Measurements from ENCODE around the gene S100A1.

S100A1 gene

GRCh38 chr1:153659656-153660055 is 31.4 kb downstream of the S100A1 start:
- Histone ChIP-seq H3K4me1 (ENCODE audit: control insufficient read depth, insufficient read depth, low read depth, low read length) (peaks cover 6% of the 10 kb centered on the region), H2BK15ac (ENCODE audit: low read depth, poor library complexity, severe bottlenecking) (no peak overlapping the region), H3K4me3 (ENCODE audit: insufficient read depth in 1 of 2, low read depth in 1 of 2, low read length in 2 of 2) (peak overlapping the region in 1 of 2 experiments; percentile 98), H2BK12ac (ENCODE audit: low read length in 2 of 2) (no peak overlapping the region), H3K27ac (ENCODE audit: low read length, poor library complexity, severe bottlenecking) (no peak overlapping the region), H3K36me3 (ENCODE audit: control insufficient read depth in 1 of 2, insufficient read depth in 2 of 2, low read depth in 1 of 2, low read length in 2 of 2) (peaks cover 24 to 45% of the 10 kb centered on the region in 2 experiments), H2BK5ac (ENCODE audit: low read depth, low read length, poor library complexity, severe bottlenecking) (no peak overlapping the region), H3K79me1 (replicated peaks; ENCODE audit: low read length, poor library complexity, severe bottlenecking) (peaks cover 4% of the 10 kb centered on the region), H3K23ac (ENCODE audit: low read length in 2 of 2) (no peak overlapping the region), H2AFZ (ENCODE audit: low read depth, low read length) (no peak overlapping the region), H3K18ac (ENCODE audit: low read depth in 1 of 2, low read length in 2 of 2) (no peak overlapping the region), H4K91ac (ENCODE audit: low read length) (no peak overlapping the region), H3K4me2 (ENCODE audit: low read length, poor library complexity, severe bottlenecking) (peak overlapping the region; percentile 57), H3K4ac (ENCODE audit: low read depth in 1 of 2, low read length in 2 of 2) (no peak overlapping the region), H3K27me3 (ENCODE audit: control insufficient read depth in 1 of 2, insufficient read depth in 1 of 2, low read length in 2 of 2) (no peaks in the 10 kb centered on the region), H4K8ac (ENCODE audit: low read length) (no peak overlapping the region), H3K14ac (ENCODE audit: low read length in 2 of 2) (no peak overlapping the region), H3K9ac (ENCODE audit: low read length) (peak overlapping the region; percentile 95), H3K9me3 (ENCODE audit: control insufficient read depth, low read length) (no peaks in the 10 kb centered on the region), H2AK5ac (ENCODE audit: low read length, severe bottlenecking) (no peak overlapping the region), H2BK120ac (ENCODE audit: low read depth, low read length) (no peak overlapping the region)
- WGBS = 95% methylated on average over 9 of the region's 9 CpGs
- DNase-seq = no peak

- Histone ChIP-seq H2BK15ac (ENCODE audit: low read depth, poor library complexity, severe bottlenecking) (no peak overlapping the region), H3K4me2 (ENCODE audit: low read length, poor library complexity, severe bottlenecking) (no peak overlapping the region), H2BK120ac (ENCODE audit: low read depth, low read length) (no peak overlapping the region), H3K4me3 (ENCODE audit: insufficient read depth in 1 of 2, low read depth in 1 of 2, low read length in 2 of 2) (no peak overlapping the region), H3K23ac (ENCODE audit: low read length in 2 of 2) (no peak overlapping the region), H2BK5ac (ENCODE audit: low read depth, low read length, poor library complexity, severe bottlenecking) (no peak overlapping the region), H3K27ac (ENCODE audit: low read length, poor library complexity, severe bottlenecking) (peak overlapping the region; percentile 52), H4K91ac (ENCODE audit: low read length) (no peak overlapping the region), H3K14ac (ENCODE audit: low read length in 2 of 2) (no peak overlapping the region), H2AK5ac (ENCODE audit: low read length, severe bottlenecking) (peak overlapping the region; percentile 60), H3K9ac (ENCODE audit: low read length) (peak overlapping the region; percentile 30), H4K8ac (ENCODE audit: low read length) (no peak overlapping the region), H3K79me1 (replicated peaks; ENCODE audit: low read length, poor library complexity, severe bottlenecking) (peaks cover 7% of the 10 kb centered on the region), H3K18ac (ENCODE audit: low read depth in 1 of 2, low read length in 2 of 2) (no peak overlapping the region), H3K27me3 (ENCODE audit: control insufficient read depth in 1 of 2, insufficient read depth in 1 of 2, low read length in 2 of 2) (no peaks in the 10 kb centered on the region), H3K4me1 (ENCODE audit: control insufficient read depth, insufficient read depth, low read depth, low read length) (peaks cover 6% of the 10 kb centered on the region), H2AFZ (ENCODE audit: low read depth, low read length) (no peak overlapping the region), H2BK12ac (ENCODE audit: low read length in 2 of 2) (no peak overlapping the region), H3K9me3 (ENCODE audit: control insufficient read depth, low read length) (no peaks in the 10 kb centered on the region), H3K4ac (ENCODE audit: low read depth in 1 of 2, low read length in 2 of 2) (no peak overlapping the region), H3K36me3 (ENCODE audit: control insufficient read depth in 1 of 2, insufficient read depth in 2 of 2, low read depth in 1 of 2, low read length in 2 of 2) (peaks cover 29 to 61% of the 10 kb centered on the region in 2 experiments)
- peak; percentile 14 for DNase-seq
- WGBS = 78% methylated on average over 8 of the region's 9 CpGs
Observed at GRCh38 chr1:153661111-153661708, 33.0 kb downstream of the S100A1 start.

GRCh38 chr1:153662269-153662668 is 34.0 kb downstream of the S100A1 start:
- Histone ChIP-seq H3K36me3 (ENCODE audit: control insufficient read depth in 1 of 2, insufficient read depth in 2 of 2, low read depth in 1 of 2, low read length in 2 of 2) (peaks cover 40 to 71% of the 10 kb centered on the region in 2 experiments), H2BK5ac (ENCODE audit: low read depth, low read length, poor library complexity, severe bottlenecking) (no peak overlapping the region), H3K79me1 (replicated peaks; ENCODE audit: low read length, poor library complexity, severe bottlenecking) (peaks cover 14% of the 10 kb centered on the region), H2AFZ (ENCODE audit: low read depth, low read length) (no peak overlapping the region), H3K18ac (ENCODE audit: low read depth in 1 of 2, low read length in 2 of 2) (no peak overlapping the region), H2AK5ac (ENCODE audit: low read length, severe bottlenecking) (no peak overlapping the region), H3K27ac (ENCODE audit: low read length, poor library complexity, severe bottlenecking) (no peak overlapping the region), H3K4me2 (ENCODE audit: low read length, poor library complexity, severe bottlenecking) (no peak overlapping the region), H2BK120ac (ENCODE audit: low read depth, low read length) (no peak overlapping the region), H2BK12ac (ENCODE audit: low read length in 2 of 2) (no peak overlapping the region), H3K4ac (ENCODE audit: low read depth in 1 of 2, low read length in 2 of 2) (no peak overlapping the region), H2BK15ac (ENCODE audit: low read depth, poor library complexity, severe bottlenecking) (no peak overlapping the region), H3K14ac (ENCODE audit: low read length in 2 of 2) (no peak overlapping the region), H3K9ac (ENCODE audit: low read length) (peak overlapping the region; percentile 61), H3K27me3 (ENCODE audit: control insufficient read depth in 1 of 2, insufficient read depth in 1 of 2, low read length in 2 of 2) (no peaks in the 10 kb centered on the region), H3K9me3 (ENCODE audit: control insufficient read depth, low read length) (no peaks in the 10 kb centered on the region), H3K4me1 (ENCODE audit: control insufficient read depth, insufficient read depth, low read depth, low read length) (peaks cover 6% of the 10 kb centered on the region), H3K23ac (ENCODE audit: low read length in 2 of 2) (no peak overlapping the region), H4K8ac (ENCODE audit: low read length) (no peak overlapping the region), H4K91ac (ENCODE audit: low read length) (no peak overlapping the region), H3K4me3 (ENCODE audit: insufficient read depth in 1 of 2, low read depth in 1 of 2, low read length in 2 of 2) (no peak overlapping the region)
- no peak for DNase-seq
- WGBS = no CpG with 5 or more reads among the region's 2 CpGs

GRCh38 chr1:153663211-153663610 is 35.0 kb downstream of the S100A1 start:
- Histone ChIP-seq H3K23ac (ENCODE audit: low read length in 2 of 2) (no peak overlapping the region), H3K27ac (ENCODE audit: low read length, poor library complexity, severe bottlenecking) (no peak overlapping the region), H3K14ac (ENCODE audit: low read length in 2 of 2) (no peak overlapping the region), H3K4ac (ENCODE audit: low read depth in 1 of 2, low read length in 2 of 2) (no peak overlapping the region), H3K18ac (ENCODE audit: low read depth in 1 of 2, low read length in 2 of 2) (no peak overlapping the region), H4K91ac (ENCODE audit: low read length) (no peak overlapping the region), H2BK120ac (ENCODE audit: low read depth, low read length) (no peak overlapping the region), H3K9me3 (ENCODE audit: control insufficient read depth, low read length) (no peaks in the 10 kb centered on the region), H3K27me3 (ENCODE audit: control insufficient read depth in 1 of 2, insufficient read depth in 1 of 2, low read length in 2 of 2) (no peaks in the 10 kb centered on the region), H3K4me1 (ENCODE audit: control insufficient read depth, insufficient read depth, low read depth, low read length) (peaks cover 4% of the 10 kb centered on the region), H3K4me2 (ENCODE audit: low read length, poor library complexity, severe bottlenecking) (no peak overlapping the region), H2AK5ac (ENCODE audit: low read length, severe bottlenecking) (no peak overlapping the region), H3K79me1 (replicated peaks; ENCODE audit: low read length, poor library complexity, severe bottlenecking) (peaks cover 17% of the 10 kb centered on the region), H2BK12ac (ENCODE audit: low read length in 2 of 2) (no peak overlapping the region), H2BK15ac (ENCODE audit: low read depth, poor library complexity, severe bottlenecking) (no peak overlapping the region), H2BK5ac (ENCODE audit: low read depth, low read length, poor library complexity, severe bottlenecking) (no peak overlapping the region), H2AFZ (ENCODE audit: low read depth, low read length) (no peak overlapping the region), H4K8ac (ENCODE audit: low read length) (no peak overlapping the region), H3K4me3 (ENCODE audit: insufficient read depth in 1 of 2, low read depth in 1 of 2, low read length in 2 of 2) (no peak overlapping the region), H3K9ac (ENCODE audit: low read length) (peak overlapping the region; percentile 61), H3K36me3 (ENCODE audit: control insufficient read depth in 1 of 2, insufficient read depth in 2 of 2, low read depth in 1 of 2, low read length in 2 of 2) (peaks cover 42 to 81% of the 10 kb centered on the region in 2 experiments)
- 93% methylated on average over 4 of the region's 5 CpGs for WGBS
- DNase-seq = peak; percentile 56
